K562 (cell line): ENCODE measurements around the gene ZBTB46. TPM values are rescaled to one million over a fixed set of nuclear protein-coding genes. Genes with fewer than 3 reads are reported as not detected.

Experiments used
- ARID2 ChIP-seq: fragments of 450-650 bp; IDR thresholded peaks from 2 replicates; pipeline ENCODE4 v1.6.1; 2017; ENCODE audit warnings: antibody characterized with exemption, mild to moderate bottlenecking
- BCOR ChIP-seq: fragments of 450-650 bp; IDR thresholded peaks from 2 replicates; pipeline ENCODE4 v1.6.1; 2016
- CBFA2T3 ChIP-seq: fragments of 450-650 bp; IDR thresholded peaks from 2 replicates; pipeline ENCODE4 v1.6.1; 2017
- CREB1 ChIP-seq, 2 experiments: sonication (generic) in 1 of 2; formaldehyde crosslinking in 1 of 2; IDR thresholded peaks; 2 replicates each; pipeline versions ENCODE4 v1.6.1 to v1.8.0; 2012 to 2022; ENCODE audit warnings: inconsistent platforms in 1 of 2, mild to moderate bottlenecking in 1 of 2, missing genetic modification reagents in 1 of 2, moderate library complexity in 1 of 2
- NCOA6 ChIP-seq: fragments of 450-650 bp; IDR thresholded peaks from 2 replicates; pipeline ENCODE4 v1.6.1; 2017; ENCODE audit warnings: mild to moderate bottlenecking
- NR2C2 ChIP-seq, 2 experiments: fragments of 200-800 bp in 1 of 2; sonication (Bioruptor generic) in 1 of 2; sonication (generic) in 1 of 2; formaldehyde crosslinking in 1 of 2; IDR thresholded peaks; 2 replicates each; pipeline versions ENCODE4 v1.6.1 to v1.8.0; 2016 to 2022; ENCODE audit warnings: mild to moderate bottlenecking in 1 of 2, missing compliant biosample characterization in 1 of 2, missing genetic modification characterization in 1 of 2, missing genetic modification reagents in 1 of 2
- PYGO2 ChIP-seq: fragments of 450-650 bp; IDR thresholded peaks from 2 replicates; pipeline ENCODE4 v1.6.1; 2016; ENCODE audit warnings: mild to moderate bottlenecking, missing genetic modification characterization, moderate library complexity, missing compliant biosample characterization
- REST ChIP-seq, 2 experiments: fragments of 450-650 bp; formaldehyde crosslinking in 1 of 2; IDR thresholded peaks; 2 replicates each; pipeline versions ENCODE4 v1.4.0 to v1.6.1; 2014 to 2020; ENCODE audit warnings: mild to moderate bottlenecking in 2 of 2, borderline replicate concordance in 1 of 2, low read depth in 1 of 2
- SP1 ChIP-seq: sonication (generic); formaldehyde crosslinking; IDR thresholded peaks from 2 replicates; pipeline ENCODE4 v1.8.1; 2022; ENCODE audit warnings: mild to moderate bottlenecking, missing genetic modification reagents
- TCF3 ChIP-seq: sonication (generic); formaldehyde crosslinking; IDR thresholded peaks from 2 replicates; pipeline ENCODE4 v1.4.0; 2020; ENCODE audit warnings: mild to moderate bottlenecking, missing genetic modification reagents
- ZNF174 ChIP-seq: fragments of 250-450 bp; sonication (Bioruptor Pico); IDR thresholded peaks from 2 replicates; pipeline ENCODE4 v1.4.0; 2020; ENCODE audit warnings: mild to moderate bottlenecking
- ZNF707 ChIP-seq: fragments of 250-450 bp; sonication (Bioruptor Pico); conservative IDR thresholded peaks from 2 replicates; pipeline ENCODE4 v1.8.0; 2022; ENCODE audit warnings: inconsistent platforms, mild to moderate bottlenecking, moderate library complexity
- polyA plus RNA-seq, 8 experiments: library from polyadenylated mRNA; depleted of rRNA in 4 of 8; stranded (reverse) in 5 of 8; unstranded in 3 of 8; fragments of >200 nt; fragmentation: Nextera tagmentation in 2 of 8; fragmentation: Illumina TruSeq in 1 of 8; extraction: Ambion mirVana in 2 of 8; extraction: Trizol in 1 of 8; gene quantifications; 2 replicates each; pipeline versions ENCODE4 v1.2.1 to v1.2.3, GENCODE V29; 2011 to 2014; ENCODE audit warnings: inconsistent platforms in 1 of 8, missing spikeins in 1 of 8
- total RNA-seq, 7 experiments: library from RNA; depleted of rRNA in 6 of 7; stranded (reverse); fragments of >200 nt in 6 of 7; fragmentation: Illumina TruSeq in 2 of 7; extraction: Trizol in 2 of 7; gene quantifications; 2 replicates each; pipeline versions ENCODE4 v1.2.1 to v1.2.3, GENCODE V29; 2011 to 2021; ENCODE audit warnings: low replicate concordance in 1 of 7
- TF ChIP-seq, protein P1 (sequence below): fragments of 450-650 bp; IDR thresholded peaks from 2 replicates; pipeline ENCODE4 v1.6.1; 2016; ENCODE audit warnings: borderline replicate concordance
- TF ChIP-seq, protein P2 (sequence below): conservative IDR thresholded peaks from 2 replicates; pipeline ENCODE4 v1.6.1; 2011; ENCODE audit warnings: low read depth, mild to moderate bottlenecking, low read length; ENCODE audit not compliant: control insufficient read depth

The ZBTB46 gene
- total and polyA plus RNA-seq, 9 of the 15 experiments (the other 6 are each of a cell fraction or from before 2014, with no cell fraction given) = 0.29 to 4.1 (median 1.1) TPM

DNA sequence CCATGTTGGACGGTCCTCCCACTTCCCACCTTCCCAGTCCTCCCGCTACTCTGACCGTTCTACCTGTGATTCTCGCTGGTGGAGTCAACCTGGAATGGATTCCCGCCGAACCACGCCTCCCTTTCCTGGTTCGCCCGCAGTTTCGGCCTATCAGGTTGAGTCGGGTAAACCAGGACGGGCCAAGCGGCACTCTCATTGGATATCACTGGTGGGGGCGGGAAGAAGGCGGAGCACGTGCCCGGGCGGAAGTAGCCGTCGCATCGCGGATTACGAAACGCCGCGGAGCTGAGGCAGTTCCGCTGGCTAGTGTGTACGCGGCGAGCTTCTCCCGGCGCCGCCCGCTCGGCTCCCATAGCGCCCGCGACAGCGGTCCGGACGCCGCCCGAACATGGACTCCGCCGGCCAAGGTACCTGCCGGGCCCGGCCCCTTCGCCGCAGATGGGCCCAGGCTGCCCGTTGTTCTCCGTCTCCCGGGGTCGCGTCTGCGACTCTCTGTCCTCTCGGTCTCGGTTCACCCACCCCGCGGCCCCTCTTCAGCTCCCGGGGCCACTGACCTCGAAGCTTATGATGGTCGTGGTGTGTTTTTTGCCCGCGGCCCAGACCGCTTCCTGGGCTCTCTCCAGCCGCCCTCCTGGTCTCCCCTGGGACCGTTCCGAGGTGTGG is 34.0 kb upstream of the ZBTB46 start, which contains the start of gene TPD52L2 (continued):
- peak; percentile 62; the same call in 1 of the 2 replicates for TF ChIP-seq NR2C2 (CRISPR knock-in tag; IDR thresholded peaks at IDR 0.05)
- TF ChIP-seq NR2C2 (tag; IDR thresholded peaks at IDR 0.05) = peak; percentile 94
- peak; percentile 96 for TF ChIP-seq SP1 (CRISPR knock-in tag)
- TF ChIP-seq, protein P1, sequence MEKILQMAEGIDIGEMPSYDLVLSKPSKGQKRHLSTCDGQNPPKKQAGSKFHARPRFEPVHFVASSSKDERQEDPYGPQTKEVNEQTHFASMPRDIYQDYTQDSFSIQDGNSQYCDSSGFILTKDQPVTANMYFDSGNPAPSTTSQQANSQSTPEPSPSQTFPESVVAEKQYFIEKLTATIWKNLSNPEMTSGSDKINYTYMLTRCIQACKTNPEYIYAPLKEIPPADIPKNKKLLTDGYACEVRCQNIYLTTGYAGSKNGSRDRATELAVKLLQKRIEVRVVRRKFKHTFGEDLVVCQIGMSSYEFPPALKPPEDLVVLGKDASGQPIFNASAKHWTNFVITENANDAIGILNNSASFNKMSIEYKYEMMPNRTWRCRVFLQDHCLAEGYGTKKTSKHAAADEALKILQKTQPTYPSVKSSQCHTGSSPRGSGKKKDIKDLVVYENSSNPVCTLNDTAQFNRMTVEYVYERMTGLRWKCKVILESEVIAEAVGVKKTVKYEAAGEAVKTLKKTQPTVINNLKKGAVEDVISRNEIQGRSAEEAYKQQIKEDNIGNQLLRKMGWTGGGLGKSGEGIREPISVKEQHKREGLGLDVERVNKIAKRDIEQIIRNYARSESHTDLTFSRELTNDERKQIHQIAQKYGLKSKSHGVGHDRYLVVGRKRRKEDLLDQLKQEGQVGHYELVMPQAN = peak; percentile 43; the same call in 1 of the 2 replicates
- TF ChIP-seq ZNF174 = no peak
- TF ChIP-seq PYGO2 (tag) = no peak
- TF ChIP-seq, protein P2, sequence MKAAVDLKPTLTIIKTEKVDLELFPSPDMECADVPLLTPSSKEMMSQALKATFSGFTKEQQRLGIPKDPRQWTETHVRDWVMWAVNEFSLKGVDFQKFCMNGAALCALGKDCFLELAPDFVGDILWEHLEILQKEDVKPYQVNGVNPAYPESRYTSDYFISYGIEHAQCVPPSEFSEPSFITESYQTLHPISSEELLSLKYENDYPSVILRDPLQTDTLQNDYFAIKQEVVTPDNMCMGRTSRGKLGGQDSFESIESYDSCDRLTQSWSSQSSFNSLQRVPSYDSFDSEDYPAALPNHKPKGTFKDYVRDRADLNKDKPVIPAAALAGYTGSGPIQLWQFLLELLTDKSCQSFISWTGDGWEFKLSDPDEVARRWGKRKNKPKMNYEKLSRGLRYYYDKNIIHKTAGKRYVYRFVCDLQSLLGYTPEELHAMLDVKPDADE = peak; percentile 67; the same call in 1 of the 2 replicates
- no peak for TF ChIP-seq CBFA2T3
- no peak for TF ChIP-seq TCF3 (CRISPR knock-in tag)
- peak; percentile 57 for TF ChIP-seq REST (IDR thresholded peaks at IDR 0.05; ENCODE audit: borderline replicate concordance)
- no peak for TF ChIP-seq REST (CRISPR knock-in tag; IDR thresholded peaks at IDR 0.05; ENCODE audit: low read depth)
- no peak for TF ChIP-seq ZNF707 (CRISPR knock-in tag)
- TF ChIP-seq NCOA6 = no peak
- TF ChIP-seq BCOR = no peak
- TF ChIP-seq CREB1 (IDR thresholded peaks at IDR 0.05) = peak; percentile 96
- peak; percentile 96 for TF ChIP-seq CREB1 (CRISPR knock-in tag; IDR thresholded peaks at IDR 0.05)
- no peak for TF ChIP-seq ARID2
